Thyroid gland (tissue), 4 donors: ENCODE data around the gene PRMT2. TPM values are rescaled to one million over a fixed set of nuclear protein-coding genes. Genes with fewer than 3 reads are reported as not detected.

ENCODE experiments used
- DNase-seq, 2 donors: peaks; one replicate each; pipeline ENCODE4 v3.0.0-alpha.2; 2019
- H3K27ac ChIP-seq, 3 donors: fragments of 200-600 bp; sonication (generic); 1 replicate in 2 of 3; 2 replicates in 1 of 3; pipeline ENCODE4 v1.5.1; 2016 to 2019; ENCODE audit warnings: mild to moderate bottlenecking in 1 of 3, moderate library complexity in 1 of 3
- H3K27me3 ChIP-seq: fragments of 200-600 bp; sonication (generic); one replicate; pipeline ENCODE4 v1.5.1; 2019
- H3K36me3 ChIP-seq, 2 donors: fragments of 200-600 bp; sonication (generic); one replicate each; pipeline ENCODE4 v1.5.1; 2016 to 2019
- H3K4me1 ChIP-seq, 2 donors: fragments of 200-600 bp; sonication (generic); one replicate each; pipeline ENCODE4 v1.5.1; 2017 to 2019
- H3K4me3 ChIP-seq, 3 donors: fragments of 200-600 bp; sonication (generic); replicated peaks in 1 of 3; 1 replicate in 2 of 3; 2 replicates in 1 of 3; pipeline ENCODE4 v1.5.1; 2016; ENCODE audit warnings: mild to moderate bottlenecking in 1 of 3
- H3K9me3 ChIP-seq: fragments of 200-600 bp; sonication (generic); one replicate; pipeline ENCODE4 v1.5.1; 2017
- CTCF ChIP-seq, 6 experiments: fragments of 200-600 bp in 3 of 6; fragments of 450-650 bp in 3 of 6; sonication (generic) in 3 of 6; IDR thresholded peaks; one replicate each; pipeline ENCODE4 v1.5.1; 2016 to 2019; ENCODE audit warnings: antibody characterized with exemption in 6 of 6, mild to moderate bottlenecking in 2 of 6, inconsistent platforms in 1 of 6, moderate library complexity in 1 of 6
- POLR2A ChIP-seq, 2 donors: fragments of 450-650 bp; IDR thresholded peaks; one replicate each; pipeline ENCODE4 v1.6.1; 2017; ENCODE audit warnings: antibody characterized with exemption in 2 of 2, mild to moderate bottlenecking in 2 of 2, moderate library complexity in 1 of 2
- WGBS, 2 donors: methylation state at CpG; one replicate each; pipeline ENCODE4 v1.1.5; 2017; 5-methylcytosine and 5-hydroxymethylcytosine counted together
- intact Hi-C: fragments of 100-400 bp; cut with DNase I; formaldehyde crosslinking; loops from one replicate; pipeline ENCODE4 v1.15.1; 2023
- total RNA-seq, 4 donors: library from RNA; depleted of rRNA; stranded (reverse); fragments of >200 nt; gene quantifications; one replicate each; pipeline ENCODE4 v1.2.3, GENCODE V29; 2016

The PRMT2 gene
- total RNA-seq, 4 donors from 2014 or later: 94.6 to 112 (median 99.4) TPM

- H3K4me1 ChIP-seq: no peaks in the 10 kb centered on the region
- intact Hi-C loops: no loop called here
- no peaks in the 10 kb centered on the region for H3K9me3 ChIP-seq
- no peak overlapping the region for H3K27ac ChIP-seq
- DNase-seq: no peak
- WGBS, 2 donors: 80 to 85% methylated on average over 6 of the region's 6 CpGs
- H3K27me3 ChIP-seq: no peaks in the 10 kb centered on the region
- H3K4me3 ChIP-seq: no peak overlapping the region
- H3K36me3 ChIP-seq: no peaks in the 10 kb centered on the region
- TF ChIP-seq POLR2A (IDR thresholded peaks at IDR 0.05): no peak
- no peak for TF ChIP-seq CTCF (IDR thresholded peaks at IDR 0.05)
Observed at GRCh38 chr21:46610018-46610701, 25.3 kb upstream of the PRMT2 start.

- intact Hi-C loops: no loop called here
- H3K4me1 ChIP-seq: no peaks in the 10 kb centered on the region
- no peak overlapping the region for H3K27ac ChIP-seq
- no peaks in the 10 kb centered on the region for H3K27me3 ChIP-seq
- 59 to 65% methylated on average over 6 of the region's 6 CpGs for WGBS, 2 donors
- no peaks in the 10 kb centered on the region for H3K9me3 ChIP-seq
- no peak for TF ChIP-seq CTCF (IDR thresholded peaks at IDR 0.05)
- no peak for TF ChIP-seq POLR2A (IDR thresholded peaks at IDR 0.05)
- no peaks in the 10 kb centered on the region for H3K36me3 ChIP-seq
- no peak overlapping the region for H3K4me3 ChIP-seq
- no peak for DNase-seq
Observed at GRCh38 chr21:46613391-46613790, 22.1 kb upstream of the PRMT2 start.

GRCh38 chr21:46616050-46616449 is 19.4 kb upstream of the PRMT2 start:
- Histone ChIP-seq H3K27me3 (no peaks in the 10 kb centered on the region), H3K36me3 (no peaks in the 10 kb centered on the region), H3K27ac (no peak overlapping the region), H3K4me3 (no peak overlapping the region), H3K4me1 (no peaks in the 10 kb centered on the region), H3K9me3 (no peaks in the 10 kb centered on the region)
- TF ChIP-seq POLR2A (IDR thresholded peaks at IDR 0.05): no peak
- TF ChIP-seq CTCF (IDR thresholded peaks at IDR 0.05): no peak
- intact Hi-C loops: no loop called here
- WGBS, 2 donors: 94% methylated on average over 2 of the region's 2 CpGs
- DNase-seq: no peak

GRCh38 chr21:46616656-46617055 is 18.8 kb upstream of the PRMT2 start:
- no peak for DNase-seq
- no peaks in the 10 kb centered on the region for H3K27me3 ChIP-seq
- intact Hi-C loops: no loop called here
- TF ChIP-seq POLR2A (IDR thresholded peaks at IDR 0.05) (no peak), CTCF (IDR thresholded peaks at IDR 0.05) (no peak)
- no peak overlapping the region for H3K27ac ChIP-seq
- H3K4me3 ChIP-seq: no peak overlapping the region
- 100% methylated on average over 1 of the region's 1 CpG for WGBS, 2 donors
- no peaks in the 10 kb centered on the region for H3K36me3 ChIP-seq
- peaks cover 0 to under 1% of the 10 kb centered on the region in 2 donors for H3K4me1 ChIP-seq
- no peaks in the 10 kb centered on the region for H3K9me3 ChIP-seq

GRCh38 chr21:46617267-46618051 is 18.0 kb upstream of the PRMT2 start:
- intact Hi-C loops: no loop called here

More at GRCh38 chr21:46617267-46618051, 18.0 kb upstream of the PRMT2 start:
- no peak overlapping the region for H3K4me3 ChIP-seq
- H3K9me3 ChIP-seq: no peaks in the 10 kb centered on the region
- peaks cover 4 to 7% of the 10 kb centered on the region in 2 donors for H3K4me1 ChIP-seq
- 85 to 90% methylated on average over 6 of the region's 6 CpGs for WGBS, 2 donors
- TF ChIP-seq POLR2A (IDR thresholded peaks at IDR 0.05) (no peak), CTCF (IDR thresholded peaks at IDR 0.05) (no peak)
- no peak for DNase-seq
- no peak overlapping the region for H3K27ac ChIP-seq
- no peaks in the 10 kb centered on the region for H3K36me3 ChIP-seq
- H3K27me3 ChIP-seq: no peaks in the 10 kb centered on the region
